ENCODE measurements around the gene MAPK1.
"Not testable (repeated sequence)": the region's sequence is repeated elsewhere in the genome, so short reads cannot be mapped to it uniquely, and the experiment has no call there.

Gene MAPK1

DNA sequence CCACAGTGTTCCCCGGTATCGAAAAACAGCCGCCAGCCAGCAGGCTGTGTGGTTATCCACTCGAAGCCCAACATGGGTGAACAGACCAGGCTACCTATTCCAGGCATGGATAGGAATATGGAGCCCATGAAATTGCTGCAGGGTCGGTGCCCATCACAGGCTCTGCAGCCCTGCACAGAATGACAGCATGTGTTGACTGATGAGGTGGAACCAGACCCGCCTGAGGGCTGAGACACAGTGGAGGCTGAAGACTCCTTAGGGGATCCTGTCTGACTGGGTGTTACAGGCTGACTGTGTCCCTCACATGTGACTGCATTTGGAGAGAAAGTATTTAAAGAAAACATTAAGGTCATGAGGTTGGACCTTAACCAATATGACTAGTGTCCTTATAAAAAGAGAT, 125.7 kb downstream of the MAPK1 start:
- DNase-seq = no peak
- intact Hi-C loops (cut with DNase I) = no loop called here

- DNase-seq = no peak
- intact Hi-C loops (cut with DNase I) = no loop called here
Observed at GRCh38 chr22:21741059-21741458, 126.4 kb downstream of the MAPK1 start.

- DNase-seq = no peak
- intact Hi-C loops (cut with DNase I) = loop anchor here (5.0 kb wide), 1 partner anchor 197 kb away; no protein-coding TSS in a partner anchor
Observed at GRCh38 chr22:21739828-21740377, 127.5 kb downstream of the MAPK1 start.

- intact Hi-C loops (cut with DNase I) = loop anchor here (5.0 kb wide), 1 partner anchor 198 kb away; no protein-coding TSS in a partner anchor
Observed at GRCh38 chr22:21738966-21739365, 128.5 kb downstream of the MAPK1 start.

GRCh38 chr22:21738081-21738480, 129.4 kb downstream of the MAPK1 start:
- DNase-seq = no peak
- intact Hi-C loops (cut with DNase I) = loop anchor here (5.0 kb wide), 1 partner anchor 199 kb away; no protein-coding TSS in a partner anchor

More at GRCh38 chr22:21738966-21739365, 128.5 kb downstream of the MAPK1 start:
- DNase-seq = no peak

GRCh38 chr22:21736948-21737347, 130.5 kb downstream of the MAPK1 start:
- DNase-seq = no peak
- intact Hi-C loops (cut with DNase I) = loop anchor here (5.0 kb wide), 1 partner anchor 200 kb away; no protein-coding TSS in a partner anchor

GRCh38 chr22:21736084-21736642, 131.3 kb downstream of the MAPK1 start:
- peak in 1 of 42 donors; percentile 34 for DNase-seq
- intact Hi-C loops (cut with DNase I) = loop anchor here (5.0 kb wide), 1 partner anchor 201 kb away; no protein-coding TSS in a partner anchor

DNA sequence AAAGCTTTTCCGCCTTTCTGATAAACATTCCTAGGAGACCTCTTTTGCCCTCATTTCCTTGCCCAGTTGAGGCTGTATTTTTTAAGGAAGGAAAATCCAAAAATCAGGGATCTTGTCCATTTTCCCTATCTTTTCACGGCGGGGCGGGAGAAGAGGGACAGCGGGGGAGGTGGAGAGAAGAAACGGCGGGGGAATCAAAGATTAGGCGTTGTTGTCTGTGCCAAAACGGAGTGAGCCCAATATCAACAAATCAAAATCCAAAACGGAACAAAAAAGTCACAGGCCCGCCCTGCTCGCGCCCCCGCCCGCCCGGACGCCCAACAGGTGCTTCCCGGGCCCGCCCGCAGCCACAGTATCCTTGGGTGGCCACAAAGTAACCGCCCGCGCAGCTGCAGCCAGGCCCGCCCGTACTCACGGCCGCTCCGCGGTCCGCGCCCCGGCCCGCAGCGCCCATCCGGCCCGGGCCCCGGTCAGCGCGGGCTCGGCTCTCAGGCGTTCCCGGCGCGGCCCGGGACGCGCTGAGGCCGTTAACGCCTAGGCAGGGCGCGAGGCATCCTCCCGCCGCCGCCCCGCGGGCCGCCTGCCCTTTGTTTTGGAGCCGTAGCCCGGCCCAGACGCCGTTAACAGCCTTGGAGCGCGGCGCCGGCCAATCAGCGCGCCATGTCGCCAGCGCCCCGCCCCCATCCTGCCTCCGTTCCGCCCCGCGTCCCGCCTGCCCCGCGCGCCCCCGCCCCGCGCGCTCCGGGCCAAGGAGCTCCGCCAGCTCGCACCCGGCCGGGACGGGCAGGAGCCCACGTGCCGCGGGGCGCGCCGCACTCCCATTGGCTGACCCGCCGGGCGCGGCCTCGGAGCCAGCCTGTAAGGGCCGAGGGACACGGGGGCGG, 132.0 kb downstream of the MAPK1 start, which contains the start of gene YPEL1:
Gene YPEL1 (minus strand): TSS at position 595 of the 884 bp plus-strand sequence. CDS start 25,050 bp downstream, outside the sequence.
- DNase-seq = peak; percentile 88 to 99 (median 98)
- intact Hi-C loops (cut with DNase I) = loop anchor here (2.0 to 5.0 kb wide), 2 partner anchors 131 to 202 kb away; partner anchors contain the start of gene MAPK1

DNA sequence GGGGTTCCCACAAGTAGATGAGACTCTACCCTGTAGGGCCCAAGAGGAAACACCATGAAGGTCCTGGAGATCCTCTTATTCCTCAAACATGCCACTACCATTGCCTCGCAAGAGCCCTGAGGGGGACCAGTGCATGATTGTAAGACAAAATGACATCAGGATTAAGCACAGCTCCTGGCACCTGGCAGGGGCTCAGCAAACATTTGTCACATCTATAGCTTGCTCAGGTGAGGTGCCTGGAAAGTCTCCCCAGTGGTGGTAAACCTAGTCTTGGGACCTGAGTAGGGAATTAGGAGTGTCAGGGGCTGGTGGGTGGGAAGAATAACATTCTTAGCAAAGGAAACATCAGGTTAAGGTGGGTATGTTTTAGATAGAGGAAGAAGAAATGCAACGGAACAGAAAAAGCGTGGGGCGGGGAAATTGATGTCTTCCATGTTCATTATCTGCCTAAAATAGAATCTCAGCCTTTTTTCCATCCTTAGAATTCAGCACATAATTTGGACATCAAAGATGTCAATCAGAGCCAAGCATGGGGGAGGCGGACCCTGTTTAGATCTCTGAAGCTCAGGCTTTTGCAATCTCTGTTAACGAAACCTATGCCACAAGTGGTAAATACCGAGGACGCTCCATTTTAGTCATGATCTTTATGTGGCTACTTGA, 132.8 kb downstream of the MAPK1 start:
- intact Hi-C loops (cut with DNase I) = loop anchor here (2.0 to 5.0 kb wide), 2 partner anchors 132 to 203 kb away; partner anchors contain the start of gene MAPK1
- DNase-seq = peak in 15 of 42 donors; percentile 14 to 66 (median 48)

DNA sequence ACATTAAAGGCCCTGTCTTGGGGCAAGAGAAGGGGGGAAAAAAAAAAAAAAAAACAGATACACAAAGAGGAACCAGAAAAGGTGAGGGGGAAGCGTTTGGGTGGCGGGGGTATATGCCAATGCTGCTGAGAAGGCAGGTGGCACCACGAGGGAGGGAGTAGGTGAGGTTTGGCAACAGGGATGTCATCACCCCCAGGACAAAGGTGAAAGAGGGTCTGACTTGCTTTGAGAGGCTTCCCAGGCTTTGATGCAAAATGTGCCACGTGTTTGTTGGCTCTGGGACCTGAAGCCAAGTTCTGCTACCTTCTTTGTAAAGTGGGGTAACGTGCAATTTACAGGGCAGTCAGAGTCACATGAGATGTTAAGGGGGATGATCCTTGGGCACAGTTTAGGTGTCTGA, 135.9 kb downstream of the MAPK1 start:
- intact Hi-C loops (cut with DNase I) = no loop called here
- no peak for DNase-seq

GRCh38 chr22:21730535-21731308, 136.7 kb downstream of the MAPK1 start:
- intact Hi-C loops (cut with DNase I) = no loop called here
- peak in 6 of 42 donors; percentile 36 to 55 (median 42) for DNase-seq

DNA sequence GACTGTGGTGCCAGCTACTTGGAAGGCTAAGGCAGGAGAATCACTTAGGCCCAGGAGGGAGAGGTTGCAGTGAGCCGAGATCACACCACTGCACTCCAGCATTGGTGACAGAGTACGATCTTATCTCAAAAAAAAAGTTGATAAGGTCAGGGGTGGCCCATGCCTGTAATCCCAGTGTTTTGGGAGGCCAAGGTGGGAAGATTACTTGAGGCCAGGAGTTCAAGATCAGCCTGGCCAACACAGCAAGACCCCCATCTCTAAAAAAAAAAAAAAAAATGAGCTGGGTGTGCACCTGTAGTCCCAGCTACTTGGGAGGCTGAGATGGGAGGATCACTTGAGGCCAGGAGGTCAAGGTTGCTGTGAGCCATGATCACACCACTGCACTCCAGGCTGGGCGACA, 138.3 kb downstream of the MAPK1 start:
- DNase-seq; intact Hi-C loops (cut with DNase I): not testable (repeated sequence)

DNA sequence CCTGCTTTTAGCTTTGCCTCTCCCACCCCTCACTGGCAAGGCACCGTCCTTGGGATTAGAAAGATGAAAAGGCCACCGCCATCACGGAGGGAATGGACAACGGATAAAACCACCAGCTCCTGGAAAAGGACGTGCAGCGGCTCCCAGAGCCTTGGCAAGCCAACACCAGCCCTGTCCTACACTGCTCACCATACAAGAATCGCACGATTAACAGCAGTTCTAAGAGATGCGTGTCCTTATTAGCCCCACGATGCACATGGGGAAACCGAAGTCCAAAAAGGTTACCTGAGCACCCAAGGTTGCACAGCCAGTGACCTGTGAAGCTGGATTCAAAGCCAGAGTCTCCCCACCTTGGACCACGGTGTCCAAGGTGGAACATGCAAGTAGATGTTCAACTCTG, 139.2 kb downstream of the MAPK1 start:
- no peak for DNase-seq
- intact Hi-C loops (cut with DNase I) = no loop called here

DNA sequence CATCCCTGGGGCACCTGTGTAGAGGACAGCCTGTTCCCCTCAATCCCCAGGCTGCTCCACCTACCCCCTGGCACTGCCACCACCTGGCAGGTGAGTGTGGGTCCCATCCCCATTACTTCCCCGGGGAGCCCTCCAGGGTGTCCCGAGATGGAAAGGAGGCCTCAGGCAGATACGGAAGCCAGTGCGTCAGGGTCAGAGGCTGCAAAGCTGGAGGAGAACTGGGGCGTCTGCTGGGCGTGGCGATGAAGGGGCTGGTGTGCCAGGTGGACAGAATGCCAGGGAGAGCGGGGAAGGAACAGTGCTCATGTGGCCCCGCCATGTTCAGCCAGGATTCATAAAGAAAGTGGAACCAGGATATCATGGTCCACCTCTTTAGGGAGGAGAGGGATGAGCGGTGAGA, 139.7 kb downstream of the MAPK1 start:
- intact Hi-C loops (cut with DNase I) = no loop called here
- DNase-seq = no peak

GRCh38 chr22:21727159-21727558, 140.3 kb downstream of the MAPK1 start:
- intact Hi-C loops (cut with DNase I) = no loop called here
- DNase-seq = no peak

- intact Hi-C loops (cut with DNase I) = no loop called here
- DNase-seq = peak in 14 of 42 donors; percentile 13 to 57 (median 36)
Observed at GRCh38 chr22:21726650-21727049, 140.8 kb downstream of the MAPK1 start.

DNA sequence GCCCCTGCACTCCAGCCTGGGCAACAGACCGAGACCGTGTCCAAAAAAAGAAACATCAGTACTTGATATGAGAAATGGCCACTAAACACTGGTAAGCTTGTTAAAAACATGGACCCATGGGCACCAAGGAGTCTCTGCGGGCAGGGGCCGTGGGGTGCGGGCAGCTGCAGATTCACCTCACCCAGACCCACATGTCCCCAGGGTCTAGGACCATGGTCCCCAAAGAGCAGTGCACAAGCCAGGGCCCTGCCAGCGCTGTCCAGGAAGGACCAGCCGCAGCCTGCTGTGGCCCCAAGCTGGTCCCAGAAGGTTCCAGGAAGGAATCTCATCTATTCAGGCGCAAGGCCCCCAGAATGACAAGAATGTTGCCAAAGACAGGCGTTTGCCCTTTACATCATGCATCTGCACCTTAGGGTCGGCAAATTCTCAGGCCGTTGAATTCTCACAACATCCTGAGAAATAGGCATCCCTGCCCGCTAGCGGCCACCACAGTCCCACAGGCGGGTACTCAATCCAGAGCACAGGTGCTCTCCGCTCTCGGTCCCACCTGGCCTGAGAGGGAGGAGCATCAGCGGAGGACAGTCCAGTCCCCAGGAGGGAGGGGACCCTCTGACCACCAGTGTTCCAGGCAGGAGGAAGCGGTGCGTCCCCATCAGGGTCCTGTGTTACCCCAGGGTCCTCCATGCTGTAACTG, 141.3 kb downstream of the MAPK1 start:
- intact Hi-C loops (cut with DNase I) = no loop called here

GRCh38 chr22:21724496-21724895, 142.9 kb downstream of the MAPK1 start:
- DNase-seq; intact Hi-C loops (cut with DNase I): not testable (repeated sequence)

More for the DNA sequence above, 141.3 kb downstream of the MAPK1 start:
- DNase-seq = no peak
